ENCODE measurements around the gene ABHD17A. TPM values are rescaled to one million over a fixed set of nuclear protein-coding genes. Genes with fewer than 3 reads are reported as not detected.

ABHD17A gene
- total RNA-seq, 2 experiments from 2014 or later = 185 to 194 TPM

DNA sequence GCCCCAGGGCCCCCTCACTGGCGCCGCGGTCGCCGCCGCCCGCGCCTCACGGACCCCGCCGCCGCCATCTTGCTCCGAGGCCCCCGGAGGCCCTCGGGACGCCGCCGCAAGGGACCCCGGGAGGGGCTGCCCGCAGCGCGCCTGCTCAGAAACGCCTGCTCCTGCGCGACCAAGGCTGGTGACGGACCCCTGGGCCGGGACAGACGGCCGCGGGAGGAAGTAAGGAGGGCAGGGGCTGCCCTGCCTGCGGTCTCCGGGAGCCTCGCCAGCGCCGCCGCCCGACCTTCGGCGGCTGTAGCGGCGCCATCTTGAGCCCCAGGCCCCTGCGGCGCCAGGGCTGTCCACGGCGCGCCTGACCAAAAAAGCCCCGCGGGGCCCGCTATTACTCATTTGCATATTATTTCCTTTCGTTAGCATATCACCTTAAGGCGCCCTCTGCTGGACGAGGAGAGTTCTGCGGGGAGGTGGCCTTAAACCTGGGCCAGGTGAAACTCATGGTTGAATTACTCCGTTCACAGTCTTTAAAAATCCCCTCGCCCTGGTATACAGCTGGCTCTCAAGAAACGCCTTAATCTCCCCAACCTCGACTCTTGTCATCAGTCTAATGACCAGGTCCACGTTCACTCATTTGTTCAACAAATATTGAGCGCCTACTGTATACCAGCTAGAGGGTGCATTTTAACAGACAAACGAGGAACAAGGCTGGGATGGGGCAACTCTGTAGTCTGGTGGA lies 36.7 kb downstream of the ABHD17A start, which contains the start of gene REXO1:
Gene REXO1 (minus strand): TSS at position 85 of the 733 bp plus-strand sequence. CDS start 125 bp downstream, outside the sequence.
- peaks cover 3% of the 10 kb centered on the region for H3K36me3 Mint-ChIP-seq
- no peaks in the 10 kb centered on the region for H3K27me3 Mint-ChIP-seq
- POLR2A ChIA-PET = no interaction called here
- DNase-seq (peak; percentile 98), ATAC-seq (ENCODE audit: low read depth) (peak; percentile 75)
- H3K4me1 Mint-ChIP-seq = peaks cover 34% of the 10 kb centered on the region
- H3K9me3 Mint-ChIP-seq = no peaks in the 10 kb centered on the region
- peak within 1 kb of the TSS; percentile 93 for H3K27ac Mint-ChIP-seq
- H3K4me3 Mint-ChIP-seq = peak within 1 kb of the TSS; percentile 91

DNA sequence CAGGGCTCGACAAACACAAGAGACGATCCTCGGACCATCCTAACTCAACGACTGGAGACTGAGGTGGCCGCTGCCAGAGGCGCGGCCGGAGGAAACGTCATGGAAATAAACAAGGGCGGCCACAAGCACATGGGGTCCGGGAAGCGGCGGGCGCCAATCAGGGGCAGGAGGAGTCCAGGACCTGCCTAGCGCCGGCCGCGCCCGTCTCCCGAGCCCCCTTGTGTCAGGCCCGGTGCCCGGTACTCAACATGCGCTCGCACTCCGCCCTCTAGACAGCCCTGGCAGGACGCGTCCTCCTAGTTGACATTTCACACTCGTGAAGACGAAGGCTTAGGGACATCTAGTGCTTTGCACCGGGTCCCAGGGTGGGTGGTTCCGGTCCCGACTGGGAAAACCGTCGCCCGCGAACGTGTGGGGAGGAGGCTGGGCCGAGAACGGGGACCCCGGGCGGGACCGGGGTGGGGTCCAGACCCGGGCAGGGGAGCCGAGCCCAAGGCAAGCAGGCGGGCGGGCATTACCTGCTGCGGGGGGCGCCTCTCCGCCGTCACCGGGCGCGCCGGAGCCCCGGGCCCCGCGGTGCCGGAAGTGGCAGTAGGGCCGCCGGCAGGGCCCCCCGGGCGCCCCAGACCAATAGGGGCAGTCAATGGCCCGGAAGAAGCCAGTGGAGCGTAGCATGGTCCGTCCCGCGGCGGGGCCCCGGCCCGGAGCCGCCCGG lies 37.5 kb downstream of the ABHD17A start:
- peaks cover 28% of the 10 kb centered on the region for H3K4me1 Mint-ChIP-seq
- no peaks in the 10 kb centered on the region for H3K27me3 Mint-ChIP-seq
- H3K4me3 Mint-ChIP-seq = peak overlapping the region; percentile 91
- DNase-seq = peak; percentile 52
- POLR2A ChIA-PET = interaction anchor here (0.7 to 1.2 kb wide), 2 partner anchors 8 to 10 kb away, joined by 3 to 5 read pairs; no protein-coding TSS in a partner anchor
- H3K36me3 Mint-ChIP-seq = peaks cover 3% of the 10 kb centered on the region
- H3K27ac Mint-ChIP-seq = peak overlapping the region; percentile 93
- ATAC-seq (ENCODE audit: low read depth) = peak; percentile 46
- H3K9me3 Mint-ChIP-seq = no peaks in the 10 kb centered on the region

DNA sequence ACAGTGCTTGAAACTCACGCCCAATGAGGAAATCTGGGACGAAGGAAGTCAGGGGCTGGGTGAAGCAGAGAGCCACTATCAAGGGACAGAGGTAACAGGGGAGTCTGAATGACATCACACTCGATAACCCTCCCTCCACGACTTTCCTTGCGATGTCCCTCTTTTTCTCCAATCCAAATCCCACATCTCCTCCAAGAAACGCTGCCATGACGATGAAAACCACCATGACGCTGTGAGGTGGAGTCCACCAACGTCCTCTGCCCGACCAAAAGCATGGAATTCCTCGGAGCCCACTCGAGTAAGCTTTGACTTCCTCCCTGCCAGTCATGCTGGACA lies 38.0 kb downstream of the ABHD17A start:
- ATAC-seq (ENCODE audit: low read depth) (no peak), DNase-seq (no peak)
- Mint-ChIP-seq H3K4me3 (peak overlapping the region; percentile 91), H3K4me1 (peaks cover 28% of the 10 kb centered on the region), H3K27ac (peak overlapping the region; percentile 93), H3K36me3 (peaks cover 3% of the 10 kb centered on the region), H3K27me3 (no peaks in the 10 kb centered on the region), H3K9me3 (no peaks in the 10 kb centered on the region)
- POLR2A ChIA-PET = interaction anchor here (0.7 to 1.2 kb wide), 2 partner anchors 8 to 10 kb away, joined by 3 to 5 read pairs; no protein-coding TSS in a partner anchor

DNA sequence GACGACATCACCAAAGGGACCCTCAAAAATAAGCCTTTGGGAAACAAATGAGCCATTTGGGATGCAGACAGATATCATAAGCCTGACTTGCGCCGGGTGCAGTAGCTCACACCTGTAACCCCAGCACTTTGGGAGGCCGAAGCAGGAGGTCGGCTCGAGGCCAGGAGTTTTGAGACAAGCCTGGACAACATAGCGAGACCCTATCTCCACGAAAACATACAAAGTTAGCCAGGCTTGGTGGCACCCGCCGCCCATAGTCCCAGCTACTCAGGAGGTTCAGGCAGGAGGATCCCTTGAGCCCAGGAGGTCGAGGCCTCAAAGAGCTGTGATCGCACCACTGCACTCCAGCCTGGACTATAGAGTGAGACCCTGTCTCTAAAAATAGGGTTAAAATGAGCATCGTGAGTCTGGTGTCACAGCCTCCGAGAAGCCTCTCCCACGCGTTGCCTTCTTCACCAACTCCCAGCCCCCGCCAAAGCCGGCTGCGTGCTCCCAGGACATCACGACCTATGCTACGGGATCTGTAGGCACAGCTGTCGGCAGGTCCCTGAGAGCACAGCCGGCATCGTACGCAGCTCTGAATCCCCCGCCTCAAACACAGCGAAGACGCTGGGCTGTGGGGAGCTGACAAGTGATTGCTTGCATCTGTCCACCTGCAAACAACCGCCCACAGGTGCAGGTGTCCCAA lies 38.6 kb downstream of the ABHD17A start:
- peak overlapping the region; percentile 93 for H3K27ac Mint-ChIP-seq
- peak overlapping the region; percentile 91 for H3K4me3 Mint-ChIP-seq
- DNase-seq (no peak), ATAC-seq (ENCODE audit: low read depth) (no peak)
- H3K36me3 Mint-ChIP-seq = peaks cover 3% of the 10 kb centered on the region
- no peaks in the 10 kb centered on the region for H3K27me3 Mint-ChIP-seq
- no peaks in the 10 kb centered on the region for H3K9me3 Mint-ChIP-seq
- peaks cover 28% of the 10 kb centered on the region for H3K4me1 Mint-ChIP-seq
- POLR2A ChIA-PET = interaction anchor here (0.7 to 1.2 kb wide), 3 partner anchors 9 kb away, joined by 3 to 5 read pairs (median 5); no protein-coding TSS in a partner anchor

DNA sequence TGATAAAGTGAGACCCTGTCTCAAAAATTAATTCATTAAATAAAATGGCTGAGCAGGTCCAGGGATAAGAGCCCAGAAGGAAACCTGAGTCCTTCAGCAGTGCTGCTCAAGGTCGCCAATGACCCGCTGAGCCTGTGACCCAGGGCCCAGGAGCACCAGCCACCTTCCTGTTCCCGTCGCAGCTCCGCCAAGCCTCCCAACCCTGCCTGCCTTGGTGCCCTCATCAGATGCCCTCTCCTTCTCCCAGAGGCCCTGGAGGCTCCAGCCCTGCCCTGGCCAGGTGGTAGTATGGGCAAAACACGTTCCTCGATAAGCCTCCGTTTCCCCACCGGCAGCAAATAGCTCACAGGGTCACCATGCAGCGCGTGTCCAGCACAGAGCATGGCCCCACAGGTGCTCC lies 39.7 kb downstream of the ABHD17A start:
- Mint-ChIP-seq H3K27ac (no peak overlapping the region), H3K27me3 (no peaks in the 10 kb centered on the region), H3K9me3 (no peaks in the 10 kb centered on the region), H3K4me1 (peaks cover 25% of the 10 kb centered on the region), H3K36me3 (peaks cover 3% of the 10 kb centered on the region), H3K4me3 (no peak overlapping the region)
- DNase-seq (no peak), ATAC-seq (ENCODE audit: low read depth) (no peak)
- POLR2A ChIA-PET = interaction anchor here (1.0 kb wide), 1 partner anchor 10 kb away, joined by 5 read pairs; no protein-coding TSS in a partner anchor

DNA sequence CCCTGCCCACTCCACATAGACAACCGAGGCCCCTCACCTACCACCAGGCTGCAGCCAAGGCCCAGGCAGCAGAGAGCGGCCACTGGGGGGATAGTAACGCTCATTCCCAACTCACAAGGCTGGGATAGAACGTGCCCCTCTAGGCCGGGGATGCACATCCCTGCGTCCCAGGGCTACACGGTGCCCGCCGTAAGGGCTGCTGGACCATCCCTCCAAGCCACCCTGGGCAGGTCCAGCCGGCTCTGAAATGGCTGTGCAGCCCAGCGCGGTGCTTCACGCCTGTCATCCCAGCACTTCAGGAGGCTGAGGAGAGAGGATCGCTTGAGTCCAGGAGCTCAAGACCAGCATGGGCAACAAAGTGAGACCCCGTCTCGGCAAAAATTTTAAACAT lies 40.2 kb downstream of the ABHD17A start:
- ATAC-seq (ENCODE audit: low read depth) (no peak), DNase-seq (no peak)
- no peaks in the 10 kb centered on the region for H3K9me3 Mint-ChIP-seq
- peaks cover 3% of the 10 kb centered on the region for H3K36me3 Mint-ChIP-seq
- no peak overlapping the region for H3K27ac Mint-ChIP-seq
- POLR2A ChIA-PET = no interaction called here
- peaks cover 24% of the 10 kb centered on the region for H3K4me1 Mint-ChIP-seq
- H3K4me3 Mint-ChIP-seq = no peak overlapping the region
- H3K27me3 Mint-ChIP-seq = no peaks in the 10 kb centered on the region

DNA sequence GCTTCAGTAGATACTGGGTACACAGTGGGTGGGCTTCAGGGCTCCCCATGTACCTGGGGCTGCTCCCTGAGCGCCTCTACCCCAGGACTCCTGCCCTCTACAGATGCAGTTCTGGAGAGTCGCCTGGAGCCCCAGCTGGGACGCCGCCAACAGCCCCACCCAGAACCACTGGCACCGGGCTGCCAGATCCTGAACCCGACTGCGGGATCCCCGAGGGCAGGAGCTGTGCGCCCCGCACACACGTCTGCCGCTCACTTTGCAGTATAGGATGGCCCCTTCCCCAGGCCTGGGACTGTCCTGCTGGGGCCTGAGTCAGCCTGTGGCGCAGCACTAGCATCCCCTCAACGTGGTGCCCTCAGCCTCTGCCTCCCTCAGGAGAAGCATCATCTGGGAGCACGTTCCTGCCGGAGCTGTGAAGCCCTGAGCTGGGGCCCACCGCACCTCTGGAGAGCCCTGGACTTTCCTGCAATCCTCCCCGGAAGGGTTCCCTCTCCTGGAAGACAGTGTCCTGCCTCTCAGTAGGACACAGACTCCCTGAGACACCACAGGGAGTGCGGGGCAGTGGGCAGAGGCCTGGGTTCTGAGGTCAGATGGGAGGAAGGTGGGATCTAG lies 40.7 kb downstream of the ABHD17A start:
- peaks cover 20% of the 10 kb centered on the region for H3K4me1 Mint-ChIP-seq
- H3K27me3 Mint-ChIP-seq = no peaks in the 10 kb centered on the region
- no peak for ATAC-seq (ENCODE audit: low read depth)
- no peak for DNase-seq
- H3K4me3 Mint-ChIP-seq = no peak overlapping the region
- no peak overlapping the region for H3K27ac Mint-ChIP-seq
- no peaks in the 10 kb centered on the region for H3K9me3 Mint-ChIP-seq
- POLR2A ChIA-PET = no interaction called here
- H3K36me3 Mint-ChIP-seq = peaks cover 3% of the 10 kb centered on the region

DNA sequence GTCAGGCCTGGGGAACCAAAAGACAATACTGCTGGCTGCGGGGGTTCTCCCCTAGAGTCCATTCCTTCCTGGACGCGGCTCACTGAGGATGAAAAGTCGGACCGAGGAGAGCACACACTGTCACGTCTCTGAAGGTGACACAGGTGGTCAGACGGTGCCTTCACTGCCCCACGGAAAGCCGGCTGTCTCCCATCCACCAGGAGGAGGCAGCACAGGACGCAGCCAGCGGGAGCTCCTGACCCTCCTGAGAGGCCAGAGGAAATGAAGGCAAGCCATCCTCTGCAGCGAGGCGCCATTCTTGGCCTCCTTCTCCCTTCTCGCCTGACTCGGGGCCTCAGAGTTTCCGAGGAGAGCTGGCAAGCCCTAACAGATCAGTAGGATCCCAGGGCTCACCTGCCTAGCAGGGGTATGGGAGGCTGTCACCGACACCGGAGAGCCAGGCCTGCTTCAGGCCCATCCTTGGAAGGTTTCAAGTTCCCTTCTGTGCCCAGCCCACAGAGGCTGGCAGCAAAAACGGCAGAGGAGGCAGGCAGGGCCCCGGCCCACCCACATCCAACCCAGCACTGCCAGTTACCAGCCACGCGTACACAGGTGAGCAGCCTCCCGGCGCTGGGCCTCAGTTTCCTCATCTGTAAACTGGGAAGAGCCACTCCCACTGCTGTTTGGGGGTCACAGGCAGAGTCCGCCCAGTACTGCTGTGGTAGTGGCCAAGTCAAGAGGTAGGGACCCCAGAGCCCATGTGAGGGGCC lies 41.5 kb downstream of the ABHD17A start:
- Mint-ChIP-seq H3K27ac (no peak overlapping the region), H3K4me1 (peaks cover 17% of the 10 kb centered on the region), H3K27me3 (no peaks in the 10 kb centered on the region), H3K9me3 (no peaks in the 10 kb centered on the region), H3K36me3 (peaks cover 3% of the 10 kb centered on the region), H3K4me3 (no peak overlapping the region)
- ATAC-seq (ENCODE audit: low read depth) (no peak), DNase-seq (no peak)
- POLR2A ChIA-PET = no interaction called here

DNA sequence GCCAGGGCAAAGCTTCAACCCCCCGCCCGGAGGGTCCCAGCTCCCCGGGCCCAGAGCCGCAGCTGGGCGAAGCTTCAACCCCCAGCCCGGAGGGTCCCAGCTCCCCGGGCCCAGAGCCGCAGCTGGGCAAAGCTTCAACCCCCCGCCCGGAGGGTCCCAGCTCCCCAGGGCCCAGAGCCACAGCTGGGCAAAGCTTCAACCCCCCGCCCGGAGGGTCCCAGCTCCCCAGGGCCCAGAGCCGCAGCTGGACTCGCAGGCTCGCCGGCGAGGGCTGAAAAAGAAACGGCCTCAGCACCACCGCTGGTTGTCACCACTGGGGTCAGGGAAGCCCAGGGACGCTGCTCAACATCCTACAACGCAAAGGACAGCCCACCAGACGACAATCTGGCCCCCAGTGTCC lies 42.2 kb downstream of the ABHD17A start:
- H3K36me3 Mint-ChIP-seq = peaks cover 3% of the 10 kb centered on the region
- ATAC-seq (ENCODE audit: low read depth) (no peak), DNase-seq (no peak)
- H3K9me3 Mint-ChIP-seq = no peaks in the 10 kb centered on the region
- peaks cover 15% of the 10 kb centered on the region for H3K4me1 Mint-ChIP-seq
- POLR2A ChIA-PET = no interaction called here
- H3K27ac Mint-ChIP-seq = no peak overlapping the region
- no peaks in the 10 kb centered on the region for H3K27me3 Mint-ChIP-seq
- no peak overlapping the region for H3K4me3 Mint-ChIP-seq

DNA sequence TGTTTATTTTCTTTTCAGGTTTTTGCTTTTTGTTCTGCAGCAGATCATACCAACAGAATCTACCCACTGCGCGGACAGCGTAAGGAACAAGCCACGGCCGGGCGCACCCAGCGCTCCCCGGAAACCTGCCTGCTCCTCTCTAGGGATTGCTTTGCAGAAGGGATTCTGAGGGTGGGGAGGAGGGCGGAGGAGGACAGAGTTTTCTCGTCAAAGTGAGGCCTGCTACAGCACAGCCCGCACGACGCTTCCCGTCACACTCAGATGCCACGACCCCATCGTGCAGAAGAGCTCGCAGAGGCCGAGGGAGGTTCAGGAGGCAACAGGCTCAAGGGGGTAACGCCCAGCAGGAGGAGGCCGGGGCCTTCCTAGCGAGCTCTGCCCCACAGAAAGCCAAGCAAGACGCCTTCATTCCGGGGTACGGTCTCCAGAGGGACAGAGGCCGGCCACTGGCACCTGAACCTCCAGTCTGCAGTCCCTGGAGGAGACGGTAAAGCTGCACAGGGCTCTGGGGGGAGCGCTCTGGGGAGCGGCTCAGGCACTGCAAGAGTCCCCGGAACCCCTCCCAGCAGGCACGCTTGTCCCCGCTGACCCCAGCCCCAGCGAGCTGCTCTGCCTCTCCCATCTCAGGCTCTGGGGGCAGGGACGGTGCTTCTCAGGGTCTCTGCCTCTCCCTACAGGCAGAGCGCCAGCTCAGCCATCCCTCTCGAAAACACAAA lies 43.9 kb downstream of the ABHD17A start:
- Mint-ChIP-seq H3K4me3 (no peak overlapping the region), H3K27ac (no peak overlapping the region), H3K4me1 (peaks cover 6% of the 10 kb centered on the region), H3K27me3 (no peaks in the 10 kb centered on the region), H3K36me3 (peaks cover 1% of the 10 kb centered on the region), H3K9me3 (no peaks in the 10 kb centered on the region)
- ATAC-seq (ENCODE audit: low read depth) (no peak), DNase-seq (no peak)
- POLR2A ChIA-PET = interaction anchor here (0.6 kb wide), 2 partner anchors 48 to 948 kb away, joined by 3 to 4 read pairs; no protein-coding TSS in a partner anchor

DNA sequence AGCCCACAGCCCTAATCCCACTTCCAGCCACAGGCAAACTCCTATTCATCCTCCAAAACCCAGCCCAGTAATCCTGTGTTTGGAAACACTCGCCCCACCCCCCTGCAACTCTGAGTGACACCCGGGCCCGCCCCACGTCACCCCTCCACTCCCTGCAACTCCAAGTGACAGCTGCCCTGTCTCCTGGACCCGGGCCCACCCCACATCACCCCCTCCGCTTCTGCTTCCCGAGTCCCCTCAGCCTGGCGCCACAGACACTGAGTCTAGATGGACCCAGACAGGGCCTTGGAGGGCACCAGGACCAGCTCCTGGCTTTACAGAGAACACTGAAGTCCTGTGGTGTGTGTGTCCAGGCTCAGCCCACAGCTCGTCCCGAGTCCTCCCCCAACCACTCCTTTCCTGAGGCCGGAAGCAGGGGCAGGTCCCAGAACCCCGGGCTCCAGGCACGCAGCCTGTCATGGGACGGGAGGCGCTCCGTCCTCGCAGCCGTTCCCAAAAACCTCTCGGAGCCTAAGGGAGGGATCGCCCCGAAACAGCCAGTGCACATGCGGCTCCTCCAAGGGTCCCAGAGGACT lies 44.7 kb downstream of the ABHD17A start:
- Mint-ChIP-seq H3K9me3 (no peaks in the 10 kb centered on the region), H3K27ac (no peak overlapping the region), H3K4me1 (peaks cover 1% of the 10 kb centered on the region), H3K4me3 (no peak overlapping the region), H3K27me3 (no peaks in the 10 kb centered on the region), H3K36me3 (peaks cover 1% of the 10 kb centered on the region)
- ATAC-seq (ENCODE audit: low read depth) (no peak), DNase-seq (no peak)
- POLR2A ChIA-PET = no interaction called here

Measured in activated naive CD8-positive, alpha-beta T cell treated with anti-CD3 and anti-CD28 coated beads, Interleukin-2, amount 10 ng/mL, durations not matched to agents 7 days and 5 days (primary cell).